Stimulated activated CD4-positive, alpha-beta T cell treated with anti-CD3 and anti-CD28 coated beads, TNF-alpha, amount 100 ng/mL, for 48 hours (primary cell): Measurements from ENCODE around the gene NPIPB5.
"Not testable (repeated sequence)": the region's sequence is repeated elsewhere in the genome, so short reads cannot be mapped to it uniquely, and the experiment has no call there.

Experiments
- DNase-seq, 3 donors: peaks; one replicate each; pipeline ENCODE4 v3.0.0-alpha.2; 2020; ENCODE audit warnings: low read depth in 3 of 3

Gene NPIPB5

DNA sequence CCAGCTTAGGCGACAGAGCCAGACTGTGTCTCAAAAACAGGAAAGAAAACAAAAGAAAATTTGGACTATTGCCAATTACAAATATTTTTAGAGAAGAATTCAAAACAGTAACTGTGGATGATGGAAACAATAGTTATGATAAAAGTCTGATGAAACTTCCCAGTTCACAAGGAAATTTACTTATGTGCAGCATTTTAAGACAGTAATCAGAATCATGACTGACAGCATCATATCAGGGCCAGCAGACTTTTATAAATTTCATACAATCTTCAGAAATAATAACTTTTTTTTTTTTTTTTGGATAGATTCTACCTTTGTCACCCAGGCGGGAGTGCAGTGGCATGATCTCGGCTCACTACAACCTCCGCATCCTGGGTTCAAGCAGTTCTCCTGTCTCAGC lies at the start of gene NPIPB5:
Gene NPIPB5, plus strand, starts transcription at position 301 of the 400 bp plus-strand sequence. CDS start 2,911 bp downstream, outside the sequence.
- not testable (repeated sequence) for DNase-seq

DNA sequence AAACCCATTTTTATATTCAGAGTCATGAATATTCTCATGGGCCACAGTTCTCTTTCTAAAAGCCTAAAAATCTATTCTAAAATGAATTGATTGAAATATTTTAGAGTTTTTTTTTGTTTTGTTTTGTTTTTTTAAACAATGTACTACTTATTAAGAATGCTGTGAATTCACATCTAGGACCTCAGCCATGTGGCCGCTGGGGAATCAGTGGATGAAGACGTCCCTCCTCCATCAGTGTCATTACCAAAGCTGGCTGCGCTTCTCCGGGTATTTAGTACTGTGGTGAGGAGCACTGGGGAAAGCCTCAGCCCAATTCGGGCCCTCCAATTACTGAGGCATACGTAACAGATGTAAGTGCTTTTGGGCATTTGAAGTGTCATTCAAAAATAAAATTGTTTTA lies 41.8 kb upstream of the NPIPB5 start:
- not testable (repeated sequence) for DNase-seq

GRCh38 chr16:22537996-22538395 lies 27.3 kb downstream of the NPIPB5 start:
- not testable (repeated sequence) for DNase-seq

DNA sequence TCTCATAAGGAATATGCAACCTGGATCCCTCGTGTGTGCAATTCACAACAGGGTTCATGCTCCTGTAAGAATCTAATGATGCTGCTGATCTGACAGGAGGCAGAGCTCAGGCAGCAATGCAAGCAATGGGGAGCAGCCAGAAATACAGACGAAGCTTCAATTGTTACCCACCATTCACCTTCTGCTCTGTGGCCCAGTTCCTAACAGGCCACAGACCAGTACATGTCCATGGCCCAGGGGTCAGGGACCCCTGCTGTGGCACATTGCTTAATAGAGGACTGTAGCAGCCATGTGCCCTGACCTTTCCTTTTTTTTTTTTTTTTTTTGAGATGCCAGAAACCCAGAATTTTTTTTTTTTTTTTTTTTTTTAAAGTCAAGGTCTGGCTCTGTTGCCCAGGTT lies 34.1 kb downstream of the NPIPB5 start:
- DNase-seq, result not testable (repeated sequence)

- DNase-seq, result not testable (repeated sequence)
Measured at GRCh38 chr16:22546630-22547029, 35.9 kb downstream of the NPIPB5 start.

- not testable (repeated sequence) for DNase-seq
Measured at GRCh38 chr16:22547170-22547765, 36.6 kb downstream of the NPIPB5 start.

- not testable (repeated sequence) for DNase-seq
Measured at GRCh38 chr16:22549853-22550252, 39.2 kb downstream of the NPIPB5 start.

- DNase-seq, result not testable (repeated sequence)
Measured at GRCh38 chr16:22551143-22551542, 40.5 kb downstream of the NPIPB5 start.

- not testable (repeated sequence) for DNase-seq
Measured at GRCh38 chr16:22551651-22552050, 41.0 kb downstream of the NPIPB5 start.

- not testable (repeated sequence) for DNase-seq
Measured at GRCh38 chr16:22556759-22557158, 46.1 kb downstream of the NPIPB5 start.
